Eye (tissue), 1 donor: ENCODE results near the gene B4GALT3.
A peak's percentile ranks its signal among the peaks of the same experiment; 100 is the strongest.
"Not testable (repeated sequence)": the region's sequence is repeated elsewhere in the genome, so short reads cannot be mapped to it uniquely, and the experiment has no call there.

Experiments
- DNase-seq: peaks from one replicate; pipeline ENCODE4 v3.0.0-alpha.2; 2015

B4GALT3 gene

GRCh38 chr1:161177112-161177935 is at the start of gene B4GALT3:
B4GALT3 (minus strand) TSS chr1:161177507; CDS start chr1:161176060, 1,447 bp downstream.
- DNase-seq, result peak; percentile 97

GRCh38 chr1:161226759-161227158 is 49.5 kb upstream of the B4GALT3 start:
- DNase-seq, result peak; percentile 11

DNA sequence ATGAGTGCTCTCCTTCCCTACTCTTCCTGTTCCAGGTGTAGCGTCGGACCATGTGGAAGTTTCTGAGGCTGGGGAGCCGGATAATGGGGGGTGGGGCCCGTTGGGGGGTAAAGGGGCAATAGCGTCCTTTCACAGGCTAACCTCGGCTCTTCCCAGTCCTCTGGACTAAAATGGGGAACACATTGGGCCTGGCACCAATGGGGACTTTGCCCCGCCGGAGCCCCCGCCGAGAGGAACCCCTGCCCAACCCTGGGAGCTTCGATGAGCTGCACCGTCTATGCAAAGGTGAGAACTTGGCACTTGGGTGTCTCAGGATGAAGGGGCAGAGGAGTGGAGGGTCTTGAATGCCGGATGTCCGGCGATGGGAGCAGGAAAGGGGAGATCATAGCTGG is 49.0 kb upstream of the B4GALT3 start:
- peak; percentile 18 for DNase-seq

DNA sequence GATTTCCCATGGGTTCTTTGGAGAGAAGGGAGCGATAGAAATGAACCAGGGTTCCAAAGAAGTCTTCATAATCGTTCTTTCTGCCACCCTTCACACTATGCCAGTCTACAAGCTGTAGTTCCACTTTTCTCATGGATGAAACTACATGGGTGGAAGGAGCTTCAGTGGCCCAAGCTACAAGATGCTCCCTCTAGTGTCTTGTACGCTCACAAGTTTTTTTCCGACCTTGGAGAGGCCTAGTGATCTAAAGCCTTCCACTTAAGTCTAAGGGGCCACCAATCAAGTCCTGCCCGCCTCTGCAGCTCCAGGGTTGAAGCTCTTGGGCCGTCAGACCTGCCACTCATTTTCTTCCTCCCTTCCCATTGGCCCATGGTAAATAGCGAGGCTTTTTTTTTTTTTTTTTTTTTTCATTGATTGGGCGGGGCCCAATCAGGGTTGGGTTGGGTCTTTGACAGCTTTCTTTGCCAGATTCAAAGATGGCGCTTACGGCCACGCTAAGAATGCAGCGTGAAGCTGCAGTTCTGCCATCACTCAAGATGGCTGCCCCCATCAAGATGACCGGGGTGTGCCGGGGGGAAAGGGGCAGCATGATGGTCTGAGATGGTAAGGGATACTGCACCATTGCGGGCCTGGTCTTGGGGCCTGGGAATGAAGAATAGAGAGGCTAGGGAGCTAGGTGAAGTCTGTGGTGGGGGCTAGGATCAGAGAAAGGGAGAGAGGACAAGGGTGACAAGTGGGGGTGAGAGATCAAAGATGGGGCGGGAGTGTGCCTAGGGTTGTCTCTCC is 48.4 kb upstream of the B4GALT3 start, which contains the start of gene TOMM40L:
Gene TOMM40L (plus strand): TSS at position 527 of the 786 bp plus-strand sequence. CDS start 430 bp downstream, outside the sequence.
- DNase-seq, result peak; percentile 99

DNA sequence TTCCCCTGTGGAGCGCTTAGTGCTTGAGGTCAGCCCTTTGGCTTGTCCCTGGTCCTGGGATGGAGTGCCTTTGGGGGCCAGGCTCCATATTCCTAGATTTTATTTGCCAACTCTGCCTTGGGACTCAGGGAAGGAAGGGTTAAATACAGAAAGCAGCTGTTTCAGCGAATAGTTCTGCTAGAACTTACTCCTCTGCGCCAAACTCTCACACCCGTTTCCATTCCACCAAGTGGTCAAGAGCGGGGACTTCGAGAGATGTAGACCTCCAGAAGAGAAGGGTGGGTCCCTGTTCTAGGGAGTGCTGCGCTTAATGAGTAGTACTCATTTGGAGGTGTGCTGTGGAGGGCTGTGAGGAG is 47.8 kb upstream of the B4GALT3 start:
- no peak for DNase-seq

DNA sequence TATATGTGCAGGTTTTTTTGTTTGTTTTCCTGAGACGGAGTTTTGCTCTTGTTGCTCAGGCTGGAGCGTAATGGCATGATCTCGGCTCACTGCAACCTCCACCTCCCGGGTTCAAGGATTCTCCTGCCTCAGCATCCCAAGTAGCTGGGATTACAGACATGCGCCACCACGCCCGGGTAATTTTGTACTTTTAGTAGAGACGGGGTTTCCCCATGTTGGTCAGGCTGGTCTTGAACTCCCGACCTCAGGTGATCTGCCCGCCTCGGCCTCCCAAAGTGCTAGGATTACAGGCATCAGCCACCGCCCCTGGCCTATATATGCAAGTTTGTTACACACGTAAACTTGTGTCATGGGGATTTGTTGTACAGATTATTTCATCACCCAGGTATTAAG is 47.4 kb upstream of the B4GALT3 start:
- DNase-seq, result not testable (repeated sequence)

DNA sequence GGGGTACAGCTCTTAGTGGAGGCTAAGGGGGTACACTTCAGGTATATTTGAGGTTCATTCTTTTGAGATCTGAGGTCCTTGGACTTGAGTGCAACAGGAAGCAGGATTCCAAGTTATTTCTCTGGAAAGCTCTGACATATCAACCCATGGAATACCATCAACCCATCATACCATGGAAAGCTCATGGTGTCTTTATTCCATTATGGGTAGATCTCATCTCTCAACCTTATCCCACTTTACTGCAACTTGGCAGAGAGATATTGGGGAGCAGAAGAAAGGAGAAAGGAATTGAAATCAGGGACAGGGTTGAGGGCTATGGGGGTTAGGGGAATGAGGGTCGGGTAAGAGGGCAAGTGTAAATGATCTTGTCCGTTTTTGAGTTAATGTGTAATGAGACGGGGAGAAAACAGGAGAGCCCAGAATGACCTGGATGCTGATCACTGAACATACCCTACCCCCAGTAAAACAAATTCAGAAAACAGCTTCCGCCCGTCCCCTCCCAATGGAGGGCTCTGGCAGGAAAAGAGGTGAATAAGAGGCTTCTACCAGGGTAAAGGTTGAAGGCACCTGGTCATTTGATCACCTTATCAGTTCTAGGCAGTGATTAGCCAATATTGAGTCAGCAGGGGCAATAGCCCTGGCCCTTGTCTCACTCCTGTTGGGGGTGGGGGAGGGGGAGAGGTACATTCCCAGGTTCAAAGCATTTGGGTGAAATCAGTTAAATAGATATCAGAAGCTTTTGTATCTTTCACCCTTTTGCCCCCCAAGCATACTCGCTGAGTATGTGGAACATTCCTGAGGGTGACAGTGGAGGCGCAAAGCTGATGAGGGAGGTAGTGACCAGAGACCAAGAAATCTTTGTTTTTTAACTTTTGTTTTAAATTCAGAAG is 46.7 kb upstream of the B4GALT3 start:
- DNase-seq, result no peak

- no peak for DNase-seq
Observed at GRCh38 chr1:161222175-161223019, 45.1 kb upstream of the B4GALT3 start.

- DNase-seq, result no peak
Observed at GRCh38 chr1:161220002-161220401, 42.7 kb upstream of the B4GALT3 start.

- no peak for DNase-seq
Observed at GRCh38 chr1:161219078-161219892, 42.0 kb upstream of the B4GALT3 start.

DNA sequence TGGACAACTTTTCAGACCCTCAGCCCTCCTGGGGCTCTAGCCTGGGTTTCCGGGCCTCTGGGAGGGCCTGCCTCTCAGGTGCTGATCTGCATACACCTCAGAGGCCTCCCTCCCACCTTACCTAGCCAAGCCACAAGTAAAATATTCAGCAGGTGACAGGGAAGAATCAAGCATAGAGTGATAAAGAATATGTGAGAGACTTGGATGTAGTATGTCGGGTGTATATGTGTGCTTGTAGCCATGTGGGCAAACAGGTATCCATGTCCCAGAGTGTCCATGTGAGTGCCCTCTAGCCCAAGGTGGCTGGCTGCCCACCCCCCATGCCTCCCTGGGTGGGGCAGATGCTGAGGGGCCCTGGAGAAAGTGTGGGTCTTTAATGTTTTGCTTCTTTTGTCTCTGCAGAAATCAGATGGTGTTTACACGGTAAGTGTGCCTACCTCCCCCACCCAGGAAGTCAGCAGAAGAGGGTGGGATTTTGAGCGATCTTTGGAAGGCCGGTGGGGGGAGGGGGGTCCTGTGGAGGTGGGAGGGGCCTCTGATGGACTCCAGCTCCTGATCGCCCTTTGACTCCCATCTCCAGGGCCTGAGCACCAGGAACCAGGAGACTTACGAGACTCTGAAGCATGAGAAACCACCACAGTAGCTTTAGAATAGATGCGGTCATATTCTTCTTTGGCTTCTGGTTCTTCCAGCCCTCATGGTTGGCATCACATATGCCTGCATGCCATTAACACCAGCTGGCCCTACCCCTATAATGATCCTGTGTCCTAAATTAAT is 41.2 kb upstream of the B4GALT3 start:
- DNase-seq, result no peak

GRCh38 chr1:161217831-161218230 is 40.5 kb upstream of the B4GALT3 start:
- no peak for DNase-seq

- DNase-seq, result no peak
Observed at GRCh38 chr1:161216945-161217712, 39.8 kb upstream of the B4GALT3 start.

- no peak for DNase-seq
Observed at GRCh38 chr1:161215076-161215475, 37.8 kb upstream of the B4GALT3 start, which contains the start of gene FCER1G. FCER1G (plus strand) TSS chr1:161215295; CDS start chr1:161215322, 27 bp downstream.

DNA sequence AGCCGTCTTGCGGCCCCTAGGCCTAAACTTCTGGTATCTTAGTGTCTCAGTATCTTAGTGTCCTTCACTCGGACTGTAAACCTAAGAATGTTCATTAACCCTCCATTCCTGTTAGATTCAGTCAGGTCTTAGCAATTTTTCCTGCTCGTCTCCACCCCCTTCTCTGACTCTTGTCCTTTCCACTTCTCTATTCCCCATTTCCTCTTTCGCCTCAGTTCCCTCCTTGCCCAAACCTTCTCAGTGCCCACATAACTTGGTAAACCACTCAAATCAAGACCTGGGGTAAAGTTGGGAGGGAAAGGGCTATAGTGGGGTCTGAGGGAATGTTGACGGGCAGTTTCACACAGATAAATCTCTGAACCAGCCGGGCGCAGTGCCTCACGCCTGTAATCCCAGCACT is 37.1 kb upstream of the B4GALT3 start:
- no peak for DNase-seq

GRCh38 chr1:161209790-161210409 is 32.6 kb upstream of the B4GALT3 start:
- DNase-seq, result peak; percentile 88

- no peak for DNase-seq
Observed at GRCh38 chr1:161207173-161207572, 29.9 kb upstream of the B4GALT3 start.

- no peak for DNase-seq
Observed at GRCh38 chr1:161206411-161207140, 29.3 kb upstream of the B4GALT3 start.
